ENCODE data around the gene EPB41L2. TPM values are rescaled to one million over a fixed set of nuclear protein-coding genes. Genes with fewer than 3 reads are reported as not detected.

EPB41L2 gene
- total RNA-seq, 6 donors from 2014 or later: 68.7 to 201 (median 98.2) TPM

- no peak overlapping the region for H3K27ac ChIP-seq
- no peak for ATAC-seq (ENCODE audit: low FRiP score in 2 of 2)
- WGBS, 2 donors: 86 to 87% methylated on average over 1 of the region's 1 CpG
- H3K4me1 ChIP-seq: peaks cover 0 to 19% (median 13%) of the 10 kb centered on the region in 4 donors
- H3K27me3 ChIP-seq: no peaks in the 10 kb centered on the region
- H3K4me3 ChIP-seq: no peak overlapping the region
- DNase-seq: no peak
- H3K36me3 ChIP-seq: no peaks in the 10 kb centered on the region
- TF ChIP-seq EP300 (IDR thresholded peaks at IDR 0.05): no peak
- no peak for TF ChIP-seq CTCF (IDR thresholded peaks at IDR 0.05)
- no peak for TF ChIP-seq POLR2A (IDR thresholded peaks at IDR 0.05)
- no peak for TF ChIP-seq POLR2AphosphoS5 (IDR thresholded peaks at IDR 0.05)
- peaks cover 0 to 14% (median 10%) of the 10 kb centered on the region in 4 donors for H3K9me3 ChIP-seq
These were observed 58.7 kb downstream of the EPB41L2 start for GRCh38 chr6:131004387-131004755.

GRCh38 chr6:131003488-131004386 lies 59.3 kb downstream of the EPB41L2 start:
- 76 to 81% methylated on average over 5 of the region's 5 CpGs for WGBS, 2 donors
- ATAC-seq (ENCODE audit: low FRiP score in 2 of 2) (peak in 1 of 2 donors; percentile 48), DNase-seq (no peak)
- H3K4me3 ChIP-seq: no peak overlapping the region
- no peaks in the 10 kb centered on the region for H3K36me3 ChIP-seq
- H3K27ac ChIP-seq: no peak overlapping the region
- H3K27me3 ChIP-seq: no peaks in the 10 kb centered on the region
- TF ChIP-seq EP300 (IDR thresholded peaks at IDR 0.05) (no peak), CTCF (IDR thresholded peaks at IDR 0.05) (no peak), POLR2A (IDR thresholded peaks at IDR 0.05) (no peak), POLR2AphosphoS5 (IDR thresholded peaks at IDR 0.05) (no peak)
- peaks cover 4 to 19% (median 13%) of the 10 kb centered on the region in 4 donors for H3K4me1 ChIP-seq
- H3K9me3 ChIP-seq: peaks cover 0 to 14% (median 10%) of the 10 kb centered on the region in 4 donors

- Histone ChIP-seq H3K4me3 (no peak overlapping the region), H3K9me3 (peaks cover 0 to 7% (median 2%) of the 10 kb centered on the region in 4 donors), H3K27me3 (no peaks in the 10 kb centered on the region), H3K4me1 (peaks cover 11 to 19% (median 14%) of the 10 kb centered on the region in 4 donors), H3K27ac (no peak overlapping the region), H3K36me3 (no peaks in the 10 kb centered on the region)
- no peak for DNase-seq
- 53 to 55% methylated on average over 3 of the region's 3 CpGs for WGBS, 2 donors
- no peak for TF ChIP-seq POLR2A (IDR thresholded peaks at IDR 0.05)
- no peak for TF ChIP-seq CTCF (IDR thresholded peaks at IDR 0.05)
- TF ChIP-seq EP300 (IDR thresholded peaks at IDR 0.05): no peak
- TF ChIP-seq POLR2AphosphoS5 (IDR thresholded peaks at IDR 0.05): no peak
- ATAC-seq (ENCODE audit: low FRiP score in 2 of 2): no peak
These were observed 60.4 kb downstream of the EPB41L2 start for GRCh38 chr6:131002661-131002980.

GRCh38 chr6:131001945-131002660 lies 60.9 kb downstream of the EPB41L2 start:
- peaks cover 0 to 2% (median 0%) of the 10 kb centered on the region in 4 donors for H3K9me3 ChIP-seq
- no peaks in the 10 kb centered on the region for H3K27me3 ChIP-seq
- no peak overlapping the region for H3K4me3 ChIP-seq
- DNase-seq: no peak
- peaks cover 11 to 24% (median 17%) of the 10 kb centered on the region in 4 donors for H3K4me1 ChIP-seq
- peak overlapping the region in 1 of 4 donors; percentile 32 for H3K27ac ChIP-seq
- H3K36me3 ChIP-seq: no peaks in the 10 kb centered on the region
- ATAC-seq (ENCODE audit: low FRiP score in 2 of 2): peak in 1 of 2 donors; percentile 48
- 58 to 72% methylated on average over 8 of the region's 8 CpGs for WGBS, 2 donors
- TF ChIP-seq POLR2AphosphoS5 (IDR thresholded peaks at IDR 0.05) (no peak), EP300 (IDR thresholded peaks at IDR 0.05) (no peak), POLR2A (IDR thresholded peaks at IDR 0.05) (no peak), CTCF (IDR thresholded peaks at IDR 0.05) (no peak)

All from upper lobe of left lung (tissue), 6 donors.